GM12875 (cell line): ENCODE data around the gene CRYM.

Experiments used
- H3K4me3 ChIP-seq: one replicate; pipeline ENCODE4 v1.5.1; 2011; ENCODE audit warnings: low read depth, low read length, control low read depth
- CTCF ChIP-seq: IDR thresholded peaks from 2 replicates; pipeline ENCODE4 v1.5.1; 2011; ENCODE audit warnings: low read depth, mild to moderate bottlenecking, control low read depth, inconsistent platforms, low read length, moderate library complexity, borderline replicate concordance; ENCODE audit not compliant: insufficient read depth

Gene CRYM

DNA sequence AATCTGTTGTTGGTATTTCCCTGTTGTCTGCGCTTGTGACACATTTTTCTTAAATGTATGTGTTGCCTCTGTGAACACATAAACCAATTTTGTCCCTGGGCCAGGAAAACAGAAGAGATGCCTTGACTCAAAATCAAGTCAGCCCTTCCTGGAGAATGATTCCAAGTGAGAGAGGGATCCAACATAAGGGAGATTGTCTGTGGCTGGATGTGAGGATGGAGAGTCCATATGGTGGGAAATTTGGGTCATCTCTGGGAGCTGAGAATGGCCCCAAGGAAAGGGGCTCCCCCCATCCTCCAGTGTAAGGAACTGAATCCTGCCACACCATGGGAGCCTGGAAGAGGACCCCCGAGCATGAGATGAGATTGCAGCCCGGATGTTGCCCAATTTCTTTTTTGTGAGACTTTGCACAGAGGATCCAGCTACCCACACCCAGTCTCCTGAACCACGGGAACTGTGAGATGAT, 13.5 kb downstream of the CRYM start:
- no peak overlapping the region for H3K4me3 ChIP-seq
- no peak for TF ChIP-seq CTCF

DNA sequence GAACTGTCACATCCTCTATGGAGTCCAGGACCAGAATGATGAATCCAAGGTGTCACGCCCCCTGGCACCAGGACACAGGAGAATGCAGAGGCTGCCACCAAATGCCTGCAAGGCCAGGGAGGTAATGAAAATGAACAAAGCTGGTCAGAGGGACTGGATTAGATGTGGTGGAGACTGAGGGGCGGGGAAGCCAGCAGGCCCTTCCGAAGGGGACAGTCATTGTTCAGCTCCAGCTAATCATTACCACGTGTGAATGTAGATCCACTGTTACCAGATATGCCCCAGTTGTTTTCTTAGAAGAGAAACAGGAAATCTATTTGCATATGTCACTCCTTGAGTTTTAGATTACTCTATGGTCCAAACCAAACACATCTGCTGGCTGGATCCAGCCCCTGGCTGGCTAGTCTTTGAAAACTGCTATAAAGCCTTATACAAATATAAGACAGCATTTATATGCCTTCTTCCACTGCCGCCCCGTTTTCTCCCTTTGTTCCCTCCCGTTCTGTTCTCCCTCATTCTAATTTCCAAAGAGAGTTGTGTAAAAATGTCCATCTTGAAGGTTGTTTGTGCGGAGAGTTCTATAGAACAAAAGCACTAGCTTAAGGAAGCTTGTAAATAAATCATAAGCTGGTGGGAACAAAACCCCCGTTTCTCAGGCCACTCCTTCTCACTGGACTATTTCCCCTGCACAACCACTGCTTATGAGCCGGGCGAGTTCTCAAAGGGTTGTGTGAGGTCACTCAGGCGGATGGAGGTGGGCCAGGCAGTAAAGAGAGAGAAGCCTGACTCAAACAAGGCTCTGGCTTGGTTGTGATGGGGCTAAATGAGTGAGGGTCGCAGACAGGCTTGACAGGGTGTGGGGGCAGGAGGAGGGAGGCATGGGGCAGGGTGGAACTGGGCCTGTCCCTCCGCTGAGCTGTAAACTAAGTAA, 14.2 kb downstream of the CRYM start:
- TF ChIP-seq CTCF: no peak

GRCh38 chr16:21262779-21263639, 15.1 kb downstream of the CRYM start:
- TF ChIP-seq CTCF: no peak
- no peak overlapping the region for H3K4me3 ChIP-seq

More for the DNA sequence above, 14.2 kb downstream of the CRYM start:
- H3K4me3 ChIP-seq: no peak overlapping the region

GRCh38 chr16:21260870-21261791, 17.0 kb downstream of the CRYM start:
- TF ChIP-seq CTCF: no peak
- no peak overlapping the region for H3K4me3 ChIP-seq

- no peak overlapping the region for H3K4me3 ChIP-seq
- no peak for TF ChIP-seq CTCF
Measured at GRCh38 chr16:21257284-21257683, 20.8 kb downstream of the CRYM start.

DNA sequence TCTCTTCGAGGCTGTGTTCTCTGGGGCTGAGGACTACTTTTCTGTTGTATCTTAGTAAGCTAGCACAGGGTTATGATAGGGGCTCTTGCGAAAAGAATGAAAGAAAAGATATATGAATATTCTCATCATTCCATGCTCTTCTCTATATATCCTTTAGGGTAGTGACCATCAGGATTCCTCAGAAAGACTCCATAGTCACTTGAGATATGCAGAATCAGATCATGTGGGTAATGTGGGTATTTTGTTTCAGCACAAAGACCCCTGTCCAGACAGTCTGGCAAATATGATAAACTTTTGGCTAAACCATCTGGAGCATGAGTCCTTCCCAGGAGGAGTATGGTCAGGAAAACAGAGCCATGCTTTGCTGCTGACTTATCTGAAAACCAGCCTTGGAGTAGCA, 21.5 kb downstream of the CRYM start:
- no peak for TF ChIP-seq CTCF
- no peak overlapping the region for H3K4me3 ChIP-seq
